Bronchial epithelial cell (primary cell): ENCODE data around the gene SCO2. TPM values are rescaled to one million over a fixed set of nuclear protein-coding genes. Genes with fewer than 3 reads are reported as not detected.

Experiments used
- DNase-seq: peaks from one replicate; pipeline ENCODE4 v3.0.0-alpha.2; 2010; ENCODE audit warnings: low read depth
- FAIRE-seq: peaks from 2 replicates; lab custom pipeline; 2011; peaks lifted over from hg19 to GRCh38; lab: Jason Lieb, UNC
- H3K27me3 ChIP-seq: 2 replicates; pipeline ENCODE4 v1.5.1; 2011; ENCODE audit warnings: low read length; ENCODE audit not compliant: control insufficient read depth, insufficient read depth
- H3K36me3 ChIP-seq: 2 replicates; pipeline ENCODE4 v1.5.1; 2011; ENCODE audit warnings: low read length; ENCODE audit not compliant: control insufficient read depth, insufficient read depth
- H3K4me3 ChIP-seq: 2 replicates; pipeline ENCODE4 v1.5.1; 2011; ENCODE audit warnings: mild to moderate bottlenecking, low read depth, low read length, control low read depth
- total RNA-seq: library from RNA; depleted of rRNA; stranded (reverse); fragments of >200 nt; gene quantifications from 2 replicates; pipeline ENCODE4 v1.2.1, GENCODE V29; 2014
- TF ChIP-seq, protein P1 (sequence below): IDR thresholded peaks from 2 replicates; pipeline ENCODE4 v1.5.1; 2011; ENCODE audit warnings: mild to moderate bottlenecking, moderate library complexity, low read length, control low read depth, inconsistent platforms; ENCODE audit not compliant: insufficient read depth, severe bottlenecking

The SCO2 gene
- total RNA-seq, 1 donor from 2014 or later, result 2.1 TPM

DNA sequence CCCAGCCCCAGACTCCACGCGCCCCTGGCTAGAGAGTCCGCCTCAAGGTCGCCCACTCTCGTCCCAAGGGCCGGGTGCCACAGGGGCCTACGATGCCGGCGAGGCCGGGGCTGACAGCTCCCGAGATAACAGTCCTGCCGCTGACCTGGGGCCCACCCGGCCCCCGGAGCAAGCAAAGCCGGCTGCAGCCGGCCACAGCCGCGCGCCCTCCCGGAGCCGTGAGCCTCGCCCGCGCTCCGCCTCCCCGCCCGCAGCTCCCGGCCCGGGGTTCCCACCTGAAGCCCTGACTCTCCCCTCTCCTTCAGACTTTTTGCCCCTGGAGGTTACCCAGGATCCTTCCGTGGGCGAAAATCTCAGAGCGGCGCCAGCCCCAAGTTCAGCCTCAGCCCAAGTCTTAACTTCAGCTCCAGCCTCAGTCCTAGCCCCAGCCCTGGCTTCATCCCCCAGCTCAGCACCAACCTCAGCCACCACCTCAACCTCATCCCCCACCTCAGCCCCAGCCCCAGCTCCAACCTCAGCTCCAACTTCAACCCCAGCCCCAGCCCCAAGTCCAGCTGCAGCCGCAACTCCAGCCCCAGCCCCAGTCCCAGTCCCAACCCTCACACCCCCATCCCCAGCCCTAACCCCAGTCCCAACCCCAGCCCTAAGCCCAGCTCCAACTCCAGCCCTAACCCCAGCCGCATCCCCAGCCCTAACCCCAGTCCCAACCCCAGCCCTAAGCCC is 22.0 kb upstream of the SCO2 start:
- Histone ChIP-seq H3K27me3 (peaks cover 3% of the 10 kb centered on the region), H3K36me3 (no peaks in the 10 kb centered on the region), H3K4me3 (no peak overlapping the region)
- no peak for FAIRE-seq
- TF ChIP-seq, protein P1, sequence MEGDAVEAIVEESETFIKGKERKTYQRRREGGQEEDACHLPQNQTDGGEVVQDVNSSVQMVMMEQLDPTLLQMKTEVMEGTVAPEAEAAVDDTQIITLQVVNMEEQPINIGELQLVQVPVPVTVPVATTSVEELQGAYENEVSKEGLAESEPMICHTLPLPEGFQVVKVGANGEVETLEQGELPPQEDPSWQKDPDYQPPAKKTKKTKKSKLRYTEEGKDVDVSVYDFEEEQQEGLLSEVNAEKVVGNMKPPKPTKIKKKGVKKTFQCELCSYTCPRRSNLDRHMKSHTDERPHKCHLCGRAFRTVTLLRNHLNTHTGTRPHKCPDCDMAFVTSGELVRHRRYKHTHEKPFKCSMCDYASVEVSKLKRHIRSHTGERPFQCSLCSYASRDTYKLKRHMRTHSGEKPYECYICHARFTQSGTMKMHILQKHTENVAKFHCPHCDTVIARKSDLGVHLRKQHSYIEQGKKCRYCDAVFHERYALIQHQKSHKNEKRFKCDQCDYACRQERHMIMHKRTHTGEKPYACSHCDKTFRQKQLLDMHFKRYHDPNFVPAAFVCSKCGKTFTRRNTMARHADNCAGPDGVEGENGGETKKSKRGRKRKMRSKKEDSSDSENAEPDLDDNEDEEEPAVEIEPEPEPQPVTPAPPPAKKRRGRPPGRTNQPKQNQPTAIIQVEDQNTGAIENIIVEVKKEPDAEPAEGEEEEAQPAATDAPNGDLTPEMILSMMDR, result no peak
- DNase-seq, result no peak

DNA sequence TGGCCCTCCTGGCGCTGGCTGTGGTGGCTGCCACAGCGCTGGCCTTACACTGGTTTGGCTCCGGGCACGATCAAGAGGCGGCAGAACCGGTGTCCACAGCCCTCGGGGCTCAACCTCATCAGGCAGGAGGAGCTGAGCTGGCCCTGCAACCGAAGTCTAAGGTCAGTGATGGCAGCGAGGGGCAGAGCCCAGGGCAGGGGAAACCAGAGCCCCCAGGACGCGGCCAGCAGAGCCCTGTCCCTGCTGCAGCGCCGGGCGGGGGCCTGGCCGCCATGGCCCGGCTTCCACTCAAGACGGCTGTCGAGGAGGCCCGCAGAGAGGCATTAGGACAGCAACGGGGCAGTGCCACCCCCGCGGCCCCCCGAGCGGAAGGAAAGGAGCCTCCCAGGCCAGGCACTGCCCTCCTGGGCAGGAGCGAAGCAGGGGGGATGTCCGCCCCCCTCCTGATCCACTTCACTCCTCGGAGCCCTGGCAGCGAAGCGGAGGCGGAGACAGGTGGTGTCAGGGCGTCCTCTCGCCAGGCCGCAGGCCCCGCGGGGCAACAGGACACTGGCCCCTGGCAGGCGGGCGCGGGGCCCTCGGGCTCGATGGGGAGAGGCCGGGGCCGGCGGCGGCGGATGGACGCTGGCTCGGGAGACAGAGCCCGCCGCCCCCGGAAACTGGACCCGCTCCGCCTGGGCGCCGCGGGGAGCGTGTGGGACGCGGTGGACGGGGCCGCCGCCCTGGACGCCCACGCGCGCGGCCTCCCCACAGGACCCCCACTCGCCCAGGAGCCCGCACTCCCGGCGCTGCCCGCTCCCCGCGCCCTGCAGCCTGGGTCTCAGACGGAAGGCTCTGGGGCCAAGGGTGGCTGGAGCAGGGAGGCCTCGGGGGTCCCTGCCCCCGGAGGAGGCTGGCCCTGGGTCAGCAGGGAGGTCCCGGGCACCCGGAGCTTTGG is 21.2 kb upstream of the SCO2 start:
- DNase-seq (no peak), FAIRE-seq (no peak)
- H3K36me3 ChIP-seq, result no peaks in the 10 kb centered on the region
- TF ChIP-seq, protein P1, result no peak
- H3K4me3 ChIP-seq, result no peak overlapping the region
- H3K27me3 ChIP-seq, result peaks cover 3% of the 10 kb centered on the region

DNA sequence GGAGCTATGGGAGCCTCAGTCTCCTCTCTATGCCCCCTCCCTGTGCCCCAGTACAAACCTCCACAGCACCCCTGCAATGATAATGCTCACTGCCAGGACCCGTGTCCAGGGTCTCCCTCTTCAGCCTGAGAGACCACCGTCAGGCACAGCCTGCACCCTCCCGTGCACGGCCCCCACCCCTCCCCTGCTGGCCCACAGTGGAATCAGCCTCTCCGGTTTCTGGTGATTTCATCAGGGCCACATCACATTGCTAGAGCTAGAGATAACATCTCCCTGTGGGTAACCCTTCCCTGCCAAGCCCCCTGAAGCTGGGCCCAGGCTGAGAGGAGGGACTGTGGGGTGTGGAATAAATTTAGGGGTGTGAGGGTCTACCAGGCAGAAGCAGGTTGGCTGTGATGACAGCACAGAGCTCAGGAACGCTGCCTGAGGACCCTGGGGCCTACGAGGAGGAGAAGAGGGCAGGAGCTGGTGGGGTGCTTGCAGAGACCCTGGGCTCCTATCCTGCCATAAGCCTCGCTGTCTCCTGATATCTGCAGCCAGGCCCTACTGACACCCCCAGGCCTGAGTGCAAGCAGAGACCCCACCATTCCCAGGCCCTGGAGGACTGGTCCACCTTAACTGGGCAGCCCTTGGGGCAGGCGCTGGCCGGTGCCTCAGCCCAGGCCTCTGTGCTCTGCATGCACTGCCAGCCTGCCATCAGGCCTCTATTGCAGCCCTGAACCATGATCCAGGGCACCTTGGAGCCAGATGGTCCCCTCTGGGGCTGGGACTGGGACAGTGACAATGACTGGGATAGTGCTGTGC is 20.3 kb upstream of the SCO2 start, which contains the start of gene KLHDC7B:
Gene KLHDC7B, plus strand, starts transcription at position 378 of the 804 bp plus-strand sequence. Its CDS starts 345 bp downstream, at position 723.
- Histone ChIP-seq H3K36me3 (no peaks in the 10 kb centered on the region), H3K27me3 (peaks cover 3% of the 10 kb centered on the region), H3K4me3 (no peak within 1 kb of the TSS)
- FAIRE-seq (no peak), DNase-seq (no peak)
- TF ChIP-seq, protein P1, result peak; percentile 42

DNA sequence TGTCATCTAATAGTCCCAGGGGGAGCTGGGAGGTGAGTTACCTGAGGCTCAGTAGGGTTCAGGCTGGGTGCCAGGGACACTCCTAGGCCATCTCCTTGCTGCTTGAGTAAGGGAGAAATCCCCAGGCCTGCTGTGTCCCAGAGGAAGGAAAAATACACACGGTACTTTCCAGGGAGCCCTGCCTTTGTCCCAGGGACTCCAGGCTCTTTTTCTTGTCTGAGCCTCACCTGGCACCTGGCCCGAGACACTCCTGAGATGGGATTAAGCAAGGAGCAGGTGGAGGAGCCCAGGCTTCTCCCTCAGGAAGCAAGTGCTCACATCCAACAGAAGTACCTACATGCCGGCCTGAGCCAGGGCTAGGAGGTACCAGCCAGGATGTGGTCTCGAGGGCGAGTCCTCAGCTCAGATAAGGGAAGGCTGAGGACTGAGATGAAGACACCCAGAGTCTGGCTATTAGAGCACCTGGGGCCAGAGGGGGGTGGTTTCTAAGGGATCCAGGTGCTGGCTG is 19.4 kb upstream of the SCO2 start:
- peak; percentile 82 for DNase-seq
- peak; percentile 64 for FAIRE-seq
- Histone ChIP-seq H3K36me3 (no peaks in the 10 kb centered on the region), H3K4me3 (peak overlapping the region; percentile 17), H3K27me3 (peaks cover 3% of the 10 kb centered on the region)
- TF ChIP-seq, protein P1, result no peak

DNA sequence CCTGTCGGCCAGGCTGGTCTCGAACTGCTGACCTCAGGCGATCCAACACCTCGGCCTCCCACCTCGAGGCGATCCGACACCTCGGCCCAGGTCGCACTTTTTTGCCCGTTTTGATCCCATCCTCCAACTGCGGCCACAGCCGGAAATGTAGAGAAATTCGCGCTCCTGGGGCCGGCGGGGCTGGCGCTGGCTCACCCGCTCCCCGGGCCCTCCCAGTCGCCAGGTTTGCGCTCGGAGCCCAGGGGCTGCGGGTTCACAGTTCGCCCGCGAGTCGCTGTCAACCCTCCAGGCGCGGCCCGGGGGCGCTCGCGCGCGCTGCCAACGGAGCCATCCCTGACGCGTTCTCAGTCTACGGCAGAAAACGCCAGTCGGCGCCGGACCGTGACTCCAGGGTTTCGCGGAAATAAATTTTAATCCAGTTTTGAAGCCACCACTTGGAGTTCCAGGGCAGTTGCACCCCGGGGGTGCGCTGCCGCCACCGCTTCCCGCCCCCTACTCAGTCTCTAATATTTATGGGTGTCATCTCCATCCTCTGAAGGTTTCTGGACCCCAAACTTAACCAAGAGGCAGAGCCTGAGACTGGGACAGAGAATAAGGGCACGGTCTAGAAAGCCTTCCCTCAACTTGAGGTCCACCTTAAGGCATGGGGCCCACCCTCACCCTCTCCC is 18.8 kb upstream of the SCO2 start:
- DNase-seq, result peak; percentile 51

More for the DNA sequence above, 18.8 kb upstream of the SCO2 start:
- peaks cover 3% of the 10 kb centered on the region for H3K27me3 ChIP-seq
- FAIRE-seq, result no peak
- H3K36me3 ChIP-seq, result no peaks in the 10 kb centered on the region
- TF ChIP-seq, protein P1, result peak; percentile 67
- peak overlapping the region; percentile 17 for H3K4me3 ChIP-seq
